HG02884 (cell line): ENCODE measurements around the gene MEF2B.
A peak's percentile ranks its signal among the peaks of the same experiment; 100 is the strongest.
"Not testable (repeated sequence)": the region's sequence is repeated elsewhere in the genome, so short reads cannot be mapped to it uniquely, and the experiment has no call there.

Source experiments
- ATAC-seq: cut with Tn5 transposase; IDR thresholded peaks from one replicate; pipeline ENCODE4 v1.9.1; 2021; ENCODE audit warnings: mild to moderate bottlenecking, moderate library complexity; ENCODE audit not compliant: unreplicated experiment

Gene MEF2B

GRCh38 chr19:19193926-19194325 lies 23.9 kb upstream of the MEF2B start:
- ATAC-seq, result no peak

GRCh38 chr19:19192910-19193423 lies 22.9 kb upstream of the MEF2B start:
- ATAC-seq, result no peak

GRCh38 chr19:19192078-19192882 lies 22.2 kb upstream of the MEF2B start, which contains the start of the genes BORCS8 and RFXANK:
Gene BORCS8, minus strand, starts transcription at chr19:19192152. Its CDS starts 35 bp downstream, at chr19:19192117.
Gene RFXANK, plus strand, starts transcription at chr19:19192258. Its CDS starts 1,689 bp downstream, at chr19:19193947.
- ATAC-seq, result peak; percentile 83

GRCh38 chr19:19191768-19192077 lies 21.7 kb upstream of the MEF2B start:
- ATAC-seq, result no peak

GRCh38 chr19:19186742-19187141 lies 16.7 kb upstream of the MEF2B start:
- ATAC-seq, result no peak

GRCh38 chr19:19185853-19186740 lies 16.0 kb upstream of the MEF2B start:
- no peak for ATAC-seq

GRCh38 chr19:19181488-19181998 lies 11.5 kb upstream of the MEF2B start:
- ATAC-seq, result no peak

- ATAC-seq, result no peak
These were observed 9.7 kb upstream of the MEF2B start for GRCh38 chr19:19179548-19180441.

GRCh38 chr19:19176950-19177349 lies 6.9 kb upstream of the MEF2B start:
- ATAC-seq, result no peak

- not testable (repeated sequence) for ATAC-seq
These were observed 3.2 kb upstream of the MEF2B start for GRCh38 chr19:19173243-19173642.

- no peak for ATAC-seq
These were observed 1.9 kb upstream of the MEF2B start for GRCh38 chr19:19171821-19172532.

- no peak for ATAC-seq
These were observed 1.0 kb upstream of the MEF2B start for GRCh38 chr19:19170873-19171672.

GRCh38 chr19:19169236-19170052 lies 619 bp downstream of the MEF2B start:
- ATAC-seq, result no peak

- ATAC-seq, result no peak
These were observed 2.5 kb downstream of the MEF2B start for GRCh38 chr19:19167612-19168011.

GRCh38 chr19:19165396-19165795 lies 4.7 kb downstream of the MEF2B start:
- ATAC-seq, result no peak

GRCh38 chr19:19162495-19162894 lies 7.6 kb downstream of the MEF2B start:
- no peak for ATAC-seq

- ATAC-seq, result no peak
These were observed 9.5 kb downstream of the MEF2B start for GRCh38 chr19:19160461-19161035.

GRCh38 chr19:19159534-19159933 lies 10.5 kb downstream of the MEF2B start:
- no peak for ATAC-seq
